ENCODE data around the gene JAG2.

DNA sequence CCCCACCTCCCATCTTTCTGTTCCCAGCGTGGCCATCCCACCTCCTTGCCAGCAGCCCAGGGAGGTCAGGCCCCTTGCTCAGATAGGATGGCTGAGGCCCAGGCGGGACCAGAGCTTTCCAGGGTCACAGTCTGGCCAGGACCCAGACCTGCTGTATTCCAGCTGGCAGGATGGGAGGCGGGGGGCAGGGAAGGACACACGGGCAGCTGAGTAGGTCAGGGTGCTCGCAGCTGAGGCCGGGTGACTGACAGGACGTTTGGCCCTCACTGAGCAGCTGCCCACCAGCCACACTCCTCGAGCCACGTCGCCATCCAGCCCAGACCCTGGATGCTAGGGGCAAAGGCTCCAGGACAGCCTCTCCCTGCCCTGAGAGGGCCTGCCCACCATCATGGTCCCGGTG, 8.5 kb upstream of the JAG2 start:
- TF ChIP-seq, protein P1, sequence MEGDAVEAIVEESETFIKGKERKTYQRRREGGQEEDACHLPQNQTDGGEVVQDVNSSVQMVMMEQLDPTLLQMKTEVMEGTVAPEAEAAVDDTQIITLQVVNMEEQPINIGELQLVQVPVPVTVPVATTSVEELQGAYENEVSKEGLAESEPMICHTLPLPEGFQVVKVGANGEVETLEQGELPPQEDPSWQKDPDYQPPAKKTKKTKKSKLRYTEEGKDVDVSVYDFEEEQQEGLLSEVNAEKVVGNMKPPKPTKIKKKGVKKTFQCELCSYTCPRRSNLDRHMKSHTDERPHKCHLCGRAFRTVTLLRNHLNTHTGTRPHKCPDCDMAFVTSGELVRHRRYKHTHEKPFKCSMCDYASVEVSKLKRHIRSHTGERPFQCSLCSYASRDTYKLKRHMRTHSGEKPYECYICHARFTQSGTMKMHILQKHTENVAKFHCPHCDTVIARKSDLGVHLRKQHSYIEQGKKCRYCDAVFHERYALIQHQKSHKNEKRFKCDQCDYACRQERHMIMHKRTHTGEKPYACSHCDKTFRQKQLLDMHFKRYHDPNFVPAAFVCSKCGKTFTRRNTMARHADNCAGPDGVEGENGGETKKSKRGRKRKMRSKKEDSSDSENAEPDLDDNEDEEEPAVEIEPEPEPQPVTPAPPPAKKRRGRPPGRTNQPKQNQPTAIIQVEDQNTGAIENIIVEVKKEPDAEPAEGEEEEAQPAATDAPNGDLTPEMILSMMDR (IDR thresholded peaks at IDR 0.05): no peak
- TF ChIP-seq POLR2A (IDR thresholded peaks at IDR 0.05): no peak
